Upper lobe of left lung (tissue), 6 donors: Measurements from ENCODE around the gene LRP1B. TPM values are rescaled to one million over a fixed set of nuclear protein-coding genes. Genes with fewer than 3 reads are reported as not detected.

ENCODE experiments used
- ATAC-seq, 2 donors: fragments of 200-7000 bp; cut with Tn5 transposase; one replicate each; pipeline ENCODE4 v1.9.1; 2022; ENCODE audit warnings: mild to moderate bottlenecking in 2 of 2, moderate library complexity in 2 of 2; ENCODE audit not compliant: low FRiP score in 2 of 2
- DNase-seq, 2 donors: peaks; one replicate each; pipeline ENCODE4 v3.0.0-alpha.2; 2019 to 2020
- H3K27ac ChIP-seq, 4 donors: fragments of 200-600 bp; sonication (generic); one replicate each; pipeline ENCODE4 v1.5.1; 2016 to 2019
- H3K27me3 ChIP-seq, 4 donors: fragments of 200-600 bp; sonication (generic); one replicate each; pipeline ENCODE4 v1.5.1; 2017 to 2019
- H3K36me3 ChIP-seq, 4 donors: fragments of 200-600 bp; sonication (generic); one replicate each; pipeline ENCODE4 v1.5.1; 2016 to 2019
- H3K4me1 ChIP-seq, 4 donors: fragments of 200-600 bp; sonication (generic); one replicate each; pipeline ENCODE4 v1.5.1; 2018 to 2019
- H3K4me3 ChIP-seq, 4 donors: fragments of 200-600 bp; sonication (generic); one replicate each; pipeline ENCODE4 v1.5.1; 2017 to 2019; ENCODE audit warnings: mild to moderate bottlenecking in 2 of 4, moderate library complexity in 1 of 4
- H3K9me3 ChIP-seq, 4 donors: fragments of 200-600 bp; sonication (generic); one replicate each; pipeline ENCODE4 v1.5.1; 2018 to 2019
- EP300 ChIP-seq, 4 donors: sonication (generic); formaldehyde crosslinking; IDR thresholded peaks; one replicate each; pipeline ENCODE4 v1.5.1; 2017; ENCODE audit warnings: antibody characterized with exemption in 4 of 4, control low read depth in 2 of 4
- POLR2A ChIP-seq, 4 donors: fragments of 450-650 bp; IDR thresholded peaks; one replicate each; pipeline ENCODE4 v1.5.1; 2016 to 2017; ENCODE audit warnings: antibody characterized with exemption in 4 of 4, mild to moderate bottlenecking in 2 of 4
- POLR2AphosphoS5 ChIP-seq, 2 donors: sonication (generic); formaldehyde crosslinking; IDR thresholded peaks; one replicate each; pipeline ENCODE4 v1.5.1; 2017; ENCODE audit warnings: antibody characterized with exemption in 2 of 2
- WGBS, 2 donors: methylation state at CpG; one replicate each; pipeline ENCODE4 v1.1.5; 2017 to 2018; 5-methylcytosine and 5-hydroxymethylcytosine counted together
- total RNA-seq, 6 donors: library from RNA; depleted of rRNA in 4 of 6; stranded (reverse); fragments of >200 nt in 4 of 6; gene quantifications; one replicate each; pipeline versions ENCODE4 v1.1.0 to v1.2.1, GENCODE V29; 2016 to 2021
- TF ChIP-seq, protein P1 (sequence below), 6 experiments: fragments of 450-650 bp in 4 of 6; fragments of 200-600 bp in 2 of 6; sonication (generic) in 2 of 6; IDR thresholded peaks; one replicate each; pipeline ENCODE4 v1.5.1; 2016 to 2019; ENCODE audit warnings: antibody characterized with exemption in 6 of 6
- donor health status: DM: no; HTN: no; CAD: no; lungs with moderate emphysema.
- donor health status: DM: no; HTN: yes; CAD: no; lungs with severe emphysema.

Gene LRP1B
- total RNA-seq, 6 donors from 2014 or later: under 0.01 to 0.46 (median 0.11) TPM

DNA sequence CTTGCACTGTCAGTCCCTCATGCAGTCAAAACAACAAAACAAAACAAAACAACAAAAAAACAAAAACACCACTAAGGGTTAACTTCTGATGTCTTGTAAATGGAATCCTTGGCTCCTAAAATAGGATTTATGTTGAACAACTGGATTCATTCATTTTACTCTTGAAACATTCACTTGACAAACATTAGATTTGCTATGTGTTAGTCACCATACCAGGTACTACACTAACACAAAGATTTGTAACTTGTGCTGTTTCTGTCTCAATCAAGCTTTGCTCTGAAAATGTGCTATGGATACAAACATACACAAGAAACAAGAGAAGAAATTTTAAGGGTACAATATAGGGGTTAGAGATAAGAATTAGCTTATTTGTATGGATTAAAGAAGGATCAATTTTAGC is 812.8 kb downstream of the LRP1B start:
- DNase-seq (no peak), ATAC-seq (no peak)
- Histone ChIP-seq H3K27me3 (no peaks in the 10 kb centered on the region), H3K4me3 (no peak overlapping the region), H3K4me1 (no peaks in the 10 kb centered on the region), H3K9me3 (no peaks in the 10 kb centered on the region), H3K36me3 (no peaks in the 10 kb centered on the region), H3K27ac (no peak overlapping the region)
- no peak for TF ChIP-seq EP300 (IDR thresholded peaks at IDR 0.05)
- TF ChIP-seq, protein P1, sequence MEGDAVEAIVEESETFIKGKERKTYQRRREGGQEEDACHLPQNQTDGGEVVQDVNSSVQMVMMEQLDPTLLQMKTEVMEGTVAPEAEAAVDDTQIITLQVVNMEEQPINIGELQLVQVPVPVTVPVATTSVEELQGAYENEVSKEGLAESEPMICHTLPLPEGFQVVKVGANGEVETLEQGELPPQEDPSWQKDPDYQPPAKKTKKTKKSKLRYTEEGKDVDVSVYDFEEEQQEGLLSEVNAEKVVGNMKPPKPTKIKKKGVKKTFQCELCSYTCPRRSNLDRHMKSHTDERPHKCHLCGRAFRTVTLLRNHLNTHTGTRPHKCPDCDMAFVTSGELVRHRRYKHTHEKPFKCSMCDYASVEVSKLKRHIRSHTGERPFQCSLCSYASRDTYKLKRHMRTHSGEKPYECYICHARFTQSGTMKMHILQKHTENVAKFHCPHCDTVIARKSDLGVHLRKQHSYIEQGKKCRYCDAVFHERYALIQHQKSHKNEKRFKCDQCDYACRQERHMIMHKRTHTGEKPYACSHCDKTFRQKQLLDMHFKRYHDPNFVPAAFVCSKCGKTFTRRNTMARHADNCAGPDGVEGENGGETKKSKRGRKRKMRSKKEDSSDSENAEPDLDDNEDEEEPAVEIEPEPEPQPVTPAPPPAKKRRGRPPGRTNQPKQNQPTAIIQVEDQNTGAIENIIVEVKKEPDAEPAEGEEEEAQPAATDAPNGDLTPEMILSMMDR (IDR thresholded peaks at IDR 0.05): no peak
- TF ChIP-seq POLR2A (IDR thresholded peaks at IDR 0.05): no peak
- no peak for TF ChIP-seq POLR2AphosphoS5 (IDR thresholded peaks at IDR 0.05)

DNA sequence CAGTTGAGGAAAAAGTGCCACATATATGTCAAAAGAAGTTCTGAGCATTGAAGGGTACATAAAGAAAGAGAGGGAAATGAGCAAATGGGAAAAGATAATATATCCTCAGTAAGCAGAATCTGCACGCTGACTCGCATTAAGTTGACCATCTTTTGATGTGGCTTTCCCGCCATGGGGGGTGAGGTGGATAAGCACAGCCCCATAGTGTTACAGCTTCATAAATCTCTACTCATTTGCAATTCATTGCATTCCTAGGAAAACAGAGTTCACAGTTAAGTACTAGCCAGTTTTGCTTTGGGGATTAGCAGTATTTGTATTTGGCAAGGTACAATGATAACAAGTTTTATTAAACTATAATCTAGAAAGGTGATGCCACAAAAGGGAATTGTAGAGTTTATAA is 814.2 kb downstream of the LRP1B start:
- Histone ChIP-seq H3K27ac (no peak overlapping the region), H3K9me3 (no peaks in the 10 kb centered on the region), H3K4me1 (no peaks in the 10 kb centered on the region), H3K36me3 (no peaks in the 10 kb centered on the region), H3K4me3 (no peak overlapping the region), H3K27me3 (no peaks in the 10 kb centered on the region)
- 95% methylated on average over 3 of the region's 3 CpGs for WGBS, 2 donors
- DNase-seq: no peak
- ATAC-seq: no peak
- TF ChIP-seq POLR2AphosphoS5 (IDR thresholded peaks at IDR 0.05): no peak
- TF ChIP-seq POLR2A (IDR thresholded peaks at IDR 0.05): no peak
- TF ChIP-seq EP300 (IDR thresholded peaks at IDR 0.05): no peak
- TF ChIP-seq, protein P1 (IDR thresholded peaks at IDR 0.05): no peak

DNA sequence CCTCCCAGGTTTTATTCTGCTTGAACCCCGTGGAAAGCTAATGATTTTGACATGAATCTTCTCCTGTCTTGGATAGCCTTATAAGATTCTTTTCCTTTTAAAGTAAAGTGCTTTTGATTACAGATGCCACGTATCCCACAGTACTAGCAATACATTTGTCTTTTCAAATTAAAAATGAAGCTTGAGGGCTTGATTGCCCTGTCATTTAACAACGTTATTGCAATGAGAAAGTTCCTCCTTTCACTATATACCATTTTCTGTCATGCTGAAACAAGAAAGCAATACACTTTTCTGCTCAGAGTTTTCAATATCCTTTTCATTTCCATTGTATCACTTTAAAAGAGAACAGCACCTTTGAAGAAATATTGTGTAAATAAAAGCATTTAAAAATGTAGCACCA is 814.7 kb downstream of the LRP1B start:
- 64 to 70% methylated on average over 3 of the region's 3 CpGs for WGBS, 2 donors
- ATAC-seq (no peak), DNase-seq (no peak)
- Histone ChIP-seq H3K9me3 (no peaks in the 10 kb centered on the region), H3K27ac (no peak overlapping the region), H3K36me3 (no peaks in the 10 kb centered on the region), H3K4me3 (no peak overlapping the region), H3K27me3 (no peaks in the 10 kb centered on the region), H3K4me1 (no peaks in the 10 kb centered on the region)
- TF ChIP-seq, protein P1 (IDR thresholded peaks at IDR 0.05): no peak
- TF ChIP-seq EP300 (IDR thresholded peaks at IDR 0.05) (no peak), POLR2A (IDR thresholded peaks at IDR 0.05) (no peak), POLR2AphosphoS5 (IDR thresholded peaks at IDR 0.05) (no peak)

DNA sequence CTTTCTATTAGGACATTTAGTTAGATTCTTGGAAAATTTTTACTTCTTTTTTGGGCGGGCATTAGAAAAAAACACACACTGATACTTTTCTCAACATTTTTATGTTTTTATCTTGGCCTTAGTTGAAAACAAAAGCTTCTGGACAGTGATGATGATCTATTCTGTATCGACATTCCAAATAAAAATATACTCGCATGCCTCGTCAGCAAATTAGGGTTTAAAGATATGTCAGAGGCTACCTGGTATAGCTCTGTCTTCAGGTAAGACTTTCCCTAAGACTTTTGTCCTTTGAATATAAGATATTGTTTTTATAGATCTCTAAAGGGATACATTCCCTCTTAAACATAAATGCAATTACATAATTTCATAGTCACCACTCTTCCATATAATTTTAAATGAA is 816.8 kb downstream of the LRP1B start:
- Histone ChIP-seq H3K27ac (no peak overlapping the region), H3K36me3 (no peaks in the 10 kb centered on the region), H3K27me3 (no peaks in the 10 kb centered on the region), H3K9me3 (no peaks in the 10 kb centered on the region), H3K4me1 (no peaks in the 10 kb centered on the region), H3K4me3 (no peak overlapping the region)
- TF ChIP-seq EP300 (IDR thresholded peaks at IDR 0.05) (no peak), POLR2AphosphoS5 (IDR thresholded peaks at IDR 0.05) (no peak), POLR2A (IDR thresholded peaks at IDR 0.05) (no peak)
- TF ChIP-seq, protein P1 (IDR thresholded peaks at IDR 0.05): no peak
- WGBS, 2 donors: 93% methylated on average over 4 of the region's 4 CpGs
- DNase-seq (no peak), ATAC-seq (no peak)

DNA sequence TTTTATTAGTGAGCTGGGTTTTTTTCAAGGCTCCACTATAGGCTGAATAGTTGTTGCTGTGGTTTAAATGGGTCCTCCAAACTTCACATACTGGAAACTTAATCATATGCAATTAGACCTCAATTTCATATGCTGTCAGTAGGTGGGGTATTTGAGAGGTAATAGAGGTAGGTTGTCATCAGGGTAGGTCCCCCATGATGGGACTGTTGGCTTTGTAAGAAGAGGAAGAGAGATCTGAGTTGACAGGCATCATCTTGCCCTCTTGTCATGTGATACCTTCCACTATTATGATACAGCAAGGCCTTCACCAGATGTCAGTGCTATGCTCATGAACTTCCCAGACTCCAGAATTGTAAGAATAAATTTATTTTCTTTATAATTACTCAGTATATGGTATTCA is 819.4 kb downstream of the LRP1B start:
- H3K27ac ChIP-seq: no peak overlapping the region
- H3K4me3 ChIP-seq: no peak overlapping the region
- no peak for ATAC-seq
- H3K36me3 ChIP-seq: no peaks in the 10 kb centered on the region
- no peaks in the 10 kb centered on the region for H3K9me3 ChIP-seq
- no peak for DNase-seq
- H3K4me1 ChIP-seq: no peaks in the 10 kb centered on the region
- H3K27me3 ChIP-seq: no peaks in the 10 kb centered on the region
- TF ChIP-seq, protein P1 (IDR thresholded peaks at IDR 0.05): no peak
- TF ChIP-seq POLR2AphosphoS5 (IDR thresholded peaks at IDR 0.05) (no peak), EP300 (IDR thresholded peaks at IDR 0.05) (no peak), POLR2A (IDR thresholded peaks at IDR 0.05) (no peak)
